ENCODE measurements around the gene DNASE1L1. TPM values are rescaled to one million over a fixed set of nuclear protein-coding genes. Genes with fewer than 3 reads are reported as not detected.

DNASE1L1 gene
- total RNA-seq, 2 donors from 2014 or later, result 9.6 to 16.1 TPM

GRCh38 chrX:154419688-154420401 is 10.8 kb upstream of the DNASE1L1 start:
- 57 to 65% methylated on average over 4 to 5 of the region's 19 CpGs for WGBS, 2 donors
- intact Hi-C loops (cut with DNase I), result no loop called here
- H3K4me1 ChIP-seq, result no peaks in the 10 kb centered on the region
- no peak overlapping the region for H3K4me3 ChIP-seq
- DNase-seq (no peak), ATAC-seq (no peak)
- no peaks in the 10 kb centered on the region for H3K9me3 ChIP-seq
- no peaks in the 10 kb centered on the region for H3K27me3 ChIP-seq
- TF ChIP-seq POLR2A (IDR thresholded peaks at IDR 0.05) (no peak), CTCF (IDR thresholded peaks at IDR 0.05) (no peak)
- H3K36me3 ChIP-seq (replicated peaks in 1 of 2; ENCODE audit: insufficient read depth in 1 of 2, low read depth in 2 of 2), result no peaks in the 10 kb centered on the region
- H3K27ac ChIP-seq, result no peak overlapping the region

- DNase-seq (no peak), ATAC-seq (no peak)
- intact Hi-C loops (cut with DNase I), result no loop called here
- 91 to 94% methylated on average over 3 to 4 of the region's 8 CpGs for WGBS, 2 donors
- H3K27ac ChIP-seq, result no peak overlapping the region
- H3K4me3 ChIP-seq, result no peak overlapping the region
- H3K4me1 ChIP-seq, result no peaks in the 10 kb centered on the region
- no peaks in the 10 kb centered on the region for H3K36me3 ChIP-seq (replicated peaks in 1 of 2; ENCODE audit: insufficient read depth in 1 of 2, low read depth in 2 of 2)
- H3K9me3 ChIP-seq, result no peaks in the 10 kb centered on the region
- TF ChIP-seq POLR2A (IDR thresholded peaks at IDR 0.05) (no peak), CTCF (IDR thresholded peaks at IDR 0.05) (no peak)
- no peaks in the 10 kb centered on the region for H3K27me3 ChIP-seq
These were observed 10.1 kb upstream of the DNASE1L1 start for GRCh38 chrX:154419189-154419588.

GRCh38 chrX:154417157-154417556 is 8.1 kb upstream of the DNASE1L1 start:
- ATAC-seq (no peak), DNase-seq (no peak)
- Histone ChIP-seq H3K27ac (no peak overlapping the region), H3K9me3 (no peaks in the 10 kb centered on the region), H3K36me3 (replicated peaks in 1 of 2; ENCODE audit: insufficient read depth in 1 of 2, low read depth in 2 of 2) (no peaks in the 10 kb centered on the region), H3K4me3 (no peak overlapping the region), H3K4me1 (peaks cover 9% of the 10 kb centered on the region), H3K27me3 (no peaks in the 10 kb centered on the region)
- WGBS, 2 donors, result 83 to 84% methylated on average over 7 of the region's 7 CpGs
- intact Hi-C loops (cut with DNase I), result no loop called here
- TF ChIP-seq CTCF (IDR thresholded peaks at IDR 0.05), result no peak

- Histone ChIP-seq H3K27me3 (no peaks in the 10 kb centered on the region), H3K9me3 (no peaks in the 10 kb centered on the region), H3K4me1 (peaks cover 12% of the 10 kb centered on the region), H3K36me3 (replicated peaks in 1 of 2; ENCODE audit: insufficient read depth in 1 of 2, low read depth in 2 of 2) (no peaks in the 10 kb centered on the region), H3K4me3 (no peak overlapping the region), H3K27ac (no peak overlapping the region)
- ATAC-seq (no peak), DNase-seq (no peak)
- intact Hi-C loops (cut with DNase I), result no loop called here
- WGBS, 2 donors, result 53% methylated on average over 6 of the region's 8 CpGs; no CpG with 5 or more reads in 1 of the 2 donors
- TF ChIP-seq CTCF (IDR thresholded peaks at IDR 0.05), result no peak
- TF ChIP-seq POLR2A (IDR thresholded peaks at IDR 0.05), result no peak
These were observed 4.1 kb upstream of the DNASE1L1 start for GRCh38 chrX:154413142-154413541.

GRCh38 chrX:154412468-154412867 is 3.4 kb upstream of the DNASE1L1 start:
- DNase-seq (no peak), ATAC-seq (no peak)
- Histone ChIP-seq H3K27me3 (no peaks in the 10 kb centered on the region), H3K36me3 (replicated peaks in 1 of 2; ENCODE audit: insufficient read depth in 1 of 2, low read depth in 2 of 2) (no peaks in the 10 kb centered on the region), H3K9me3 (no peaks in the 10 kb centered on the region), H3K4me3 (no peak overlapping the region), H3K4me1 (peaks cover 12% of the 10 kb centered on the region), H3K27ac (peak overlapping the region in 3 of 4 donors; percentile 77 to 90 (median 84))
- WGBS, 2 donors, result 20% methylated on average over 2 of the region's 4 CpGs; no CpG with 5 or more reads in 1 of the 2 donors
- TF ChIP-seq CTCF (IDR thresholded peaks at IDR 0.05) (no peak), POLR2A (IDR thresholded peaks at IDR 0.05) (no peak)
- intact Hi-C loops (cut with DNase I), result no loop called here

All from body of pancreas (tissue), 4 donors.